HepG2 (cell line): ENCODE results near the gene STEAP2. TPM values are rescaled to one million over a fixed set of nuclear protein-coding genes. Genes with fewer than 3 reads are reported as not detected.

Experiments
- BORCS8-MEF2B ChIP-seq: sonication (generic); formaldehyde crosslinking; IDR thresholded peaks from 2 replicates; pipeline ENCODE4 v1.8.0; 2022; ENCODE audit warnings: mild to moderate bottlenecking, missing genetic modification reagents
- FOXP1 ChIP-seq, 2 experiments: fragments of 450-650 bp in 1 of 2; IDR thresholded peaks; 2 replicates each; pipeline ENCODE4 v1.6.1; 2017 to 2018; ENCODE audit warnings: antibody characterized with exemption in 1 of 2
- ISL2 ChIP-seq: sonication (generic); formaldehyde crosslinking; IDR thresholded peaks from 2 replicates; pipeline ENCODE4 v1.5.0; 2020; ENCODE audit warnings: missing genetic modification reagents
- MXD4 ChIP-seq: IDR thresholded peaks from 2 replicates; pipeline ENCODE4 v1.6.1; 2016; ENCODE audit warnings: mild to moderate bottlenecking, missing biosample characterization, missing genetic modification reagents
- PHF20 ChIP-seq: sonication (generic); formaldehyde crosslinking; IDR thresholded peaks from 2 replicates; pipeline ENCODE4 v1.5.0; 2020; ENCODE audit warnings: mild to moderate bottlenecking, missing genetic modification reagents
- SAP130 ChIP-seq: IDR thresholded peaks from 2 replicates; pipeline ENCODE4 v1.6.1; 2016; ENCODE audit warnings: low read depth
- SOX5 ChIP-seq: IDR thresholded peaks from 2 replicates; pipeline ENCODE4 v1.6.1; 2016; ENCODE audit warnings: borderline replicate concordance
- SSRP1 ChIP-seq: IDR thresholded peaks from 2 replicates; pipeline ENCODE4 v1.6.1; 2016; ENCODE audit warnings: control low read depth
- TOE1 ChIP-seq: sonication (generic); formaldehyde crosslinking; IDR thresholded peaks from 2 replicates; pipeline ENCODE4 v1.4.0; 2020; ENCODE audit warnings: mild to moderate bottlenecking, missing genetic modification reagents
- ZEB1 ChIP-seq: IDR thresholded peaks from 2 replicates; pipeline ENCODE4 v1.6.1; 2012; ENCODE audit warnings: mild to moderate bottlenecking, low read depth, inconsistent platforms; ENCODE audit not compliant: insufficient replicate concordance
- ZNF101 ChIP-seq: sonication (generic); formaldehyde crosslinking; IDR thresholded peaks from 2 replicates; pipeline ENCODE4 v1.4.0; 2020; ENCODE audit warnings: mild to moderate bottlenecking, low read depth, missing genetic modification reagents, borderline replicate concordance
- ZNF17 ChIP-seq: sonication (generic); formaldehyde crosslinking; IDR thresholded peaks from 2 replicates; pipeline ENCODE4 v1.5.0; 2020; ENCODE audit warnings: mild to moderate bottlenecking, missing genetic modification reagents
- ZNF614 ChIP-seq: IDR thresholded peaks from 2 replicates; pipeline ENCODE4 v1.6.1; 2018; ENCODE audit warnings: missing biosample characterization, missing genetic modification reagents, inconsistent platforms, borderline replicate concordance
- ZNF724P ChIP-seq: sonication (generic); formaldehyde crosslinking; IDR thresholded peaks from 2 replicates; pipeline ENCODE4 v1.8.0; 2022; ENCODE audit warnings: missing genetic modification reagents, borderline replicate concordance
- polyA plus RNA-seq, 8 experiments: library from polyadenylated mRNA; depleted of rRNA in 3 of 8; stranded (reverse) in 7 of 8; unstranded in 1 of 8; fragments of >200 nt; fragmentation: Illumina TruSeq in 4 of 8; extraction: Trizol in 4 of 8; gene quantifications; 2 replicates each; pipeline versions ENCODE4 v1.2.1 to v1.2.3, GENCODE V29; 2011 to 2016; ENCODE audit warnings: low read depth in 4 of 8, missing spikeins in 1 of 8, mixed read lengths in 1 of 8; ENCODE audit not compliant: insufficient read depth in 1 of 8
- total RNA-seq, 5 experiments: library from RNA; depleted of rRNA; stranded (reverse); fragments of >200 nt; fragmentation: Illumina TruSeq; extraction: Trizol; gene quantifications; 2 replicates each; pipeline ENCODE4 v1.2.3, GENCODE V29; 2016; ENCODE audit warnings: low read depth in 1 of 5
- TF ChIP-seq, protein P1 (sequence below): sonication (generic); formaldehyde crosslinking; IDR thresholded peaks from 2 replicates; pipeline ENCODE4 v1.4.0; 2020; ENCODE audit warnings: mild to moderate bottlenecking, low read depth, missing genetic modification reagents
- TF ChIP-seq, protein P2 (sequence below): IDR thresholded peaks from 2 replicates; pipeline ENCODE4 v1.4.0; 2020; ENCODE audit warnings: mild to moderate bottlenecking, missing genetic modification reagents
- TF ChIP-seq, protein P3 (sequence below): sonication (generic); formaldehyde crosslinking; IDR thresholded peaks from 2 replicates; pipeline ENCODE4 v1.4.0; 2020; ENCODE audit warnings: missing genetic modification reagents

Gene STEAP2
- total and polyA plus RNA-seq, 2 of the 13 experiments (the other 11 are each of a cell fraction or from before 2014, with no cell fraction given), result 4.3 to 4.4 TPM

DNA sequence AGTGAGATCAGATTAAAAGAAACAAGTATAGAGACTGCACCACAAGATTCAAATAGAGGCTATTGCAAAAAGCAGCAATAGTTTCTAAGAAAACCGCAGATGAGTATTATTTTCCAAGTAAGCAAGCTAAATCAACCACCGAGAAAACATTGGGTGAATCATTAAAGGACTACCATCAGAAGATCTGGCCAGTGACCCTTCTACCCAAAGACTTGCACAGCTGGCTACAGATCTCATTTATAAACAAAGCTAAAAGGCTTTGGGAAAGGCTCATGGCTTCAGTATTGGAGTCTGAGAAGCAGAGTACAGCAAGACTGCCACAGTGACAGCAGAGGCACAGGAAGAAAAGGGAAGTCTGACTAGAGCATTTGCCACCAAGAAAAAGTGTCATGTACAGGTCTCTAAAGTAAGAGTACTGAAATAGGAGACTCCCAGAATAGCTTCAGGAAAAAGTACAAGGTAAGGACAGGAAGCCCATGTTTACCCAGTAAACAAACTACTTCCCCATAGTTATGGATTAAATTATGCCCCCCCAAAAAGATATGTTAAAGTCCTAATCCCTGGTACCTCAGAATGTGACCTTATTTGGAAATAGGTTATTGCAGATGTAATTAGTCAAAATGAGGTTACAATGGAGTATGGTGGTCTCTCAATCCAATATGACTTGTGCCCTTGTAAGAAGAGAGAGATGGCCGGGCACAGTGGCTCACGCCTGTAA is 38.3 kb upstream of the STEAP2 start (continued):
- TF ChIP-seq PHF20 (CRISPR knock-in tag) (no peak), ZEB1 (no peak), SSRP1 (CRISPR knock-in tag) (no peak), ZNF101 (no peak), TOE1 (CRISPR knock-in tag) (peak; percentile 53; the same call in 1 of the 2 replicates), SAP130 (peak; percentile 70), MXD4 (CRISPR knock-in tag) (0 out of 2 replicates have a peak, but pooled peaks have one; percentile 29), ISL2 (CRISPR knock-in tag) (peak; percentile 38), FOXP1 (IDR thresholded peaks at IDR 0.05) (no peak), FOXP1 (CRISPR knock-in tag; IDR thresholded peaks at IDR 0.05) (peak; percentile 52; the same call in 1 of the 2 replicates), BORCS8-MEF2B (CRISPR knock-in tag) (peak; percentile 21; the same call in 1 of the 2 replicates), ZNF724P (no peak), SOX5 (CRISPR knock-in tag) (peak; percentile 49), ZNF17 (no peak), ZNF614 (CRISPR knock-in tag) (0 out of 2 replicates have a peak, but pooled peaks have one; percentile 46)
- TF ChIP-seq, protein P1, sequence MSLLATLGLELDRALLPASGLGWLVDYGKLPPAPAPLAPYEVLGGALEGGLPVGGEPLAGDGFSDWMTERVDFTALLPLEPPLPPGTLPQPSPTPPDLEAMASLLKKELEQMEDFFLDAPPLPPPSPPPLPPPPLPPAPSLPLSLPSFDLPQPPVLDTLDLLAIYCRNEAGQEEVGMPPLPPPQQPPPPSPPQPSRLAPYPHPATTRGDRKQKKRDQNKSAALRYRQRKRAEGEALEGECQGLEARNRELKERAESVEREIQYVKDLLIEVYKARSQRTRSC (CRISPR knock-in tag), result no peak
- TF ChIP-seq, protein P2, sequence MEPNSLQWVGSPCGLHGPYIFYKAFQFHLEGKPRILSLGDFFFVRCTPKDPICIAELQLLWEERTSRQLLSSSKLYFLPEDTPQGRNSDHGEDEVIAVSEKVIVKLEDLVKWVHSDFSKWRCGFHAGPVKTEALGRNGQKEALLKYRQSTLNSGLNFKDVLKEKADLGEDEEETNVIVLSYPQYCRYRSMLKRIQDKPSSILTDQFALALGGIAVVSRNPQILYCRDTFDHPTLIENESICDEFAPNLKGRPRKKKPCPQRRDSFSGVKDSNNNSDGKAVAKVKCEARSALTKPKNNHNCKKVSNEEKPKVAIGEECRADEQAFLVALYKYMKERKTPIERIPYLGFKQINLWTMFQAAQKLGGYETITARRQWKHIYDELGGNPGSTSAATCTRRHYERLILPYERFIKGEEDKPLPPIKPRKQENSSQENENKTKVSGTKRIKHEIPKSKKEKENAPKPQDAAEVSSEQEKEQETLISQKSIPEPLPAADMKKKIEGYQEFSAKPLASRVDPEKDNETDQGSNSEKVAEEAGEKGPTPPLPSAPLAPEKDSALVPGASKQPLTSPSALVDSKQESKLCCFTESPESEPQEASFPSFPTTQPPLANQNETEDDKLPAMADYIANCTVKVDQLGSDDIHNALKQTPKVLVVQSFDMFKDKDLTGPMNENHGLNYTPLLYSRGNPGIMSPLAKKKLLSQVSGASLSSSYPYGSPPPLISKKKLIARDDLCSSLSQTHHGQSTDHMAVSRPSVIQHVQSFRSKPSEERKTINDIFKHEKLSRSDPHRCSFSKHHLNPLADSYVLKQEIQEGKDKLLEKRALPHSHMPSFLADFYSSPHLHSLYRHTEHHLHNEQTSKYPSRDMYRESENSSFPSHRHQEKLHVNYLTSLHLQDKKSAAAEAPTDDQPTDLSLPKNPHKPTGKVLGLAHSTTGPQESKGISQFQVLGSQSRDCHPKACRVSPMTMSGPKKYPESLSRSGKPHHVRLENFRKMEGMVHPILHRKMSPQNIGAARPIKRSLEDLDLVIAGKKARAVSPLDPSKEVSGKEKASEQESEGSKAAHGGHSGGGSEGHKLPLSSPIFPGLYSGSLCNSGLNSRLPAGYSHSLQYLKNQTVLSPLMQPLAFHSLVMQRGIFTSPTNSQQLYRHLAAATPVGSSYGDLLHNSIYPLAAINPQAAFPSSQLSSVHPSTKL (CRISPR knock-in tag), result peak; percentile 75
- TF ChIP-seq, protein P3, sequence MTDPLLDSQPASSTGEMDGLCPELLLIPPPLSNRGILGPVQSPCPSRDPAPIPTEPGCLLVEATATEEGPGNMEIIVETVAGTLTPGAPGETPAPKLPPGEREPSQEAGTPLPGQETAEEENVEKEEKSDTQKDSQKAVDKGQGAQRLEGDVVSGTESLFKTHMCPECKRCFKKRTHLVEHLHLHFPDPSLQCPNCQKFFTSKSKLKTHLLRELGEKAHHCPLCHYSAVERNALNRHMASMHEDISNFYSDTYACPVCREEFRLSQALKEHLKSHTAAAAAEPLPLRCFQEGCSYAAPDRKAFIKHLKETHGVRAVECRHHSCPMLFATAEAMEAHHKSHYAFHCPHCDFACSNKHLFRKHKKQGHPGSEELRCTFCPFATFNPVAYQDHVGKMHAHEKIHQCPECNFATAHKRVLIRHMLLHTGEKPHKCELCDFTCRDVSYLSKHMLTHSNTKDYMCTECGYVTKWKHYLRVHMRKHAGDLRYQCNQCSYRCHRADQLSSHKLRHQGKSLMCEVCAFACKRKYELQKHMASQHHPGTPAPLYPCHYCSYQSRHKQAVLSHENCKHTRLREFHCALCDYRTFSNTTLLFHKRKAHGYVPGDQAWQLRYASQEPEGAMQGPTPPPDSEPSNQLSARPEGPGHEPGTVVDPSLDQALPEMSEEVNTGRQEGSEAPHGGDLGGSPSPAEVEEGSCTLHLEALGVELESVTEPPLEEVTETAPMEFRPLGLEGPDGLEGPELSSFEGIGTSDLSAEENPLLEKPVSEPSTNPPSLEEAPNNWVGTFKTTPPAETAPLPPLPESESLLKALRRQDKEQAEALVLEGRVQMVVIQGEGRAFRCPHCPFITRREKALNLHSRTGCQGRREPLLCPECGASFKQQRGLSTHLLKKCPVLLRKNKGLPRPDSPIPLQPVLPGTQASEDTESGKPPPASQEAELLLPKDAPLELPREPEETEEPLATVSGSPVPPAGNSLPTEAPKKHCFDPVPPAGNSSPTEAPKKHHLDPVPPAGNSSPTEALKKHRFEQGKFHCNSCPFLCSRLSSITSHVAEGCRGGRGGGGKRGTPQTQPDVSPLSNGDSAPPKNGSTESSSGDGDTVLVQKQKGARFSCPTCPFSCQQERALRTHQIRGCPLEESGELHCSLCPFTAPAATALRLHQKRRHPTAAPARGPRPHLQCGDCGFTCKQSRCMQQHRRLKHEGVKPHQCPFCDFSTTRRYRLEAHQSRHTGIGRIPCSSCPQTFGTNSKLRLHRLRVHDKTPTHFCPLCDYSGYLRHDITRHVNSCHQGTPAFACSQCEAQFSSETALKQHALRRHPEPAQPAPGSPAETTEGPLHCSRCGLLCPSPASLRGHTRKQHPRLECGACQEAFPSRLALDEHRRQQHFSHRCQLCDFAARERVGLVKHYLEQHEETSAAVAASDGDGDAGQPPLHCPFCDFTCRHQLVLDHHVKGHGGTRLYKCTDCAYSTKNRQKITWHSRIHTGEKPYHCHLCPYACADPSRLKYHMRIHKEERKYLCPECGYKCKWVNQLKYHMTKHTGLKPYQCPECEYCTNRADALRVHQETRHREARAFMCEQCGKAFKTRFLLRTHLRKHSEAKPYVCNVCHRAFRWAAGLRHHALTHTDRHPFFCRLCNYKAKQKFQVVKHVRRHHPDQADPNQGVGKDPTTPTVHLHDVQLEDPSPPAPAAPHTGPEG (CRISPR knock-in tag), result no peak
